ENCODE results near the gene PRRC2B. TPM values are rescaled to one million over a fixed set of nuclear protein-coding genes. Genes with fewer than 3 reads are reported as not detected.
"Not testable (repeated sequence)": the region's sequence is repeated elsewhere in the genome, so short reads cannot be mapped to it uniquely, and the experiment has no call there.

PRRC2B gene
- total RNA-seq, 4 donors from 2014 or later, result 102 to 168 (median 144) TPM

DNA sequence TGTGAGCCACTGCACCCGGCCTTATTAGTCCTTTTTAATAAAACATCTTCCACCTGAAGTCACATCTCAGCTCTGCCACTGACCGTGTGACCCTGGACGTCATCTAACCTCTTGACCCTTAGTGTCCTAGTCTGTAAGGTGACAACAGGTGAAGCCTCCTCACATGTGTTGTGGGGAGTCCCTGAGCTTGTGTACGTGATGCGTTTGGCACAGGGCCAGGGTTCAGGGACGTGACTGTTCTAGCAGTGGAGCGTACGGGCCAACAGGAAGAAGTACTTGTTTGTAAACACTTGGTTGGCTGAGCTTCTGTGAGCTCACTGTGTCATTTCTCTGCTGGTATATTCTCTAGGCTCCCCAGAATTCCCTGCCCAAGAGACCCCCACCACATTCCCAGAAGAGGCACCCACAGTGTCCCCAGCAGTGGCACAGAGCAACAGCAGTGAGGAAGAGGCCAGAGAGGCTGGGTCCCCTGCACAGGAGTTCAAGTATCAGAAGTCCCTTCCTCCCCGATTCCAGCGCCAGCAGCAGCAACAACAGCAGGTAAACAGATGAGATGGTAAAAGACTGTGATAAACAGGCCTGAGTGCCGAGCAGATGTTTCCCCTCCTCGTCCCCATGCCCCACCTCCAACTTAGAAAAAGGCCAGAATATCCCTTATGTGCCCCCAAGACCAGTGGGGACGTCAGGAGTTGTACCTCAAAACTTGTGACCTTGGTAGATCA, 73.5 kb downstream of the PRRC2B start:
- DNase-seq (ENCODE audit: low spot score in 2 of 2), result peak in 1 of 2 donors; percentile 85
- 76 to 80% methylated on average over 13 of the region's 13 CpGs for WGBS, 2 donors

DNA sequence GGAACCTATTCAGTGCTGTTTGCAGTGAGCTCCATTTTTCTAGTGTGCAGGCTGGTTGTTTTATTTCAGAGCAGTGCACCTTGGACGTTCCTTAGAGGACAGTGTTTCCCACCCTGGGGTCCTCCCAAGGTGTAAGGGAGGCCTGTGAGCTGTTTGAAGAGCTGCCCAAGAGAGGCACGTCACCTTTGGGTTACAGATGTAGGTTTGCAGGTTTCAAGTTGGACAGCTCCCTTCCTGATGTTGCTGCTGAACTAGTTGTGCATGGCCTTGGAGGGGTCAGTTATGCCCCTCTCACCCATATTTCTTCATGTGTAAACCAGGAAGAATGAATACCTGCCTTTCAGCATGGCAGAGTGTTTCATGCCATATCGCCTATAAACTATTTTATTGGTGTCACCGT, 74.1 kb downstream of the PRRC2B start:
- 85 to 94% methylated on average over 4 of the region's 4 CpGs for WGBS, 2 donors
- no peak overlapping the region for H3K4me3 ChIP-seq (ENCODE audit: low read depth, poor library complexity, severe bottlenecking)
- peak in 1 of 2 donors; percentile 20 for DNase-seq (ENCODE audit: low spot score in 2 of 2)
- TF ChIP-seq POLR2A (IDR thresholded peaks at IDR 0.05), result no peak
- intact Hi-C loops (cut with DNase I; ENCODE audit: low total_unique reads), result no loop called here

More for the DNA sequence above, 73.5 kb downstream of the PRRC2B start:
- TF ChIP-seq POLR2A (IDR thresholded peaks at IDR 0.05), result no peak
- no peak overlapping the region for H3K4me3 ChIP-seq (ENCODE audit: low read depth, poor library complexity, severe bottlenecking)
- intact Hi-C loops (cut with DNase I; ENCODE audit: low total_unique reads), result no loop called here

DNA sequence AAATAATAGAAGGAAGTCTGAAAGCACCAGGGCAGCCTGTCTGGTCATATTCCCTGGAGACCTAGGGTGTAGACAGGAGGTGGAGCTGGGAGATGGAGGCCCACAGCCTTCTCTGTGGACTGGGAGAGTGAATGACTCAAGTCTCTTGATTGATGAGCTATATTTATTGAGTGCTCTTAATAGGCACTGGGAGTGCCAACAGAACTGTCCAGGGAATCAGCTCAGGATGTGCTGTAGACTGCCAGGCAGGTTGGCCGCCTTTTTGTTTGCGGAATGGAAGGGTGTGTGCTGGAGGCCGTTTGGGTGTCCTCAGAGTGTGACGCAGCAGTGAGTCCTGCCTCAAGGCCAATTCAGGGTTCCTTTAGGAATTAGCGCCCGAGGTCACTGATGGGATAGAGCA, 75.5 kb downstream of the PRRC2B start:
- DNase-seq (ENCODE audit: low spot score in 2 of 2), result peak in 1 of 2 donors; percentile 59
- WGBS, 2 donors, result 84 to 95% methylated on average over 6 of the region's 6 CpGs
- TF ChIP-seq POLR2A (IDR thresholded peaks at IDR 0.05), result no peak
- TF ChIP-seq, protein P1, sequence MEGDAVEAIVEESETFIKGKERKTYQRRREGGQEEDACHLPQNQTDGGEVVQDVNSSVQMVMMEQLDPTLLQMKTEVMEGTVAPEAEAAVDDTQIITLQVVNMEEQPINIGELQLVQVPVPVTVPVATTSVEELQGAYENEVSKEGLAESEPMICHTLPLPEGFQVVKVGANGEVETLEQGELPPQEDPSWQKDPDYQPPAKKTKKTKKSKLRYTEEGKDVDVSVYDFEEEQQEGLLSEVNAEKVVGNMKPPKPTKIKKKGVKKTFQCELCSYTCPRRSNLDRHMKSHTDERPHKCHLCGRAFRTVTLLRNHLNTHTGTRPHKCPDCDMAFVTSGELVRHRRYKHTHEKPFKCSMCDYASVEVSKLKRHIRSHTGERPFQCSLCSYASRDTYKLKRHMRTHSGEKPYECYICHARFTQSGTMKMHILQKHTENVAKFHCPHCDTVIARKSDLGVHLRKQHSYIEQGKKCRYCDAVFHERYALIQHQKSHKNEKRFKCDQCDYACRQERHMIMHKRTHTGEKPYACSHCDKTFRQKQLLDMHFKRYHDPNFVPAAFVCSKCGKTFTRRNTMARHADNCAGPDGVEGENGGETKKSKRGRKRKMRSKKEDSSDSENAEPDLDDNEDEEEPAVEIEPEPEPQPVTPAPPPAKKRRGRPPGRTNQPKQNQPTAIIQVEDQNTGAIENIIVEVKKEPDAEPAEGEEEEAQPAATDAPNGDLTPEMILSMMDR (IDR thresholded peaks at IDR 0.05), result no peak
- H3K4me3 ChIP-seq (ENCODE audit: low read depth, poor library complexity, severe bottlenecking), result no peak overlapping the region
- intact Hi-C loops (cut with DNase I; ENCODE audit: low total_unique reads), result no loop called here

DNA sequence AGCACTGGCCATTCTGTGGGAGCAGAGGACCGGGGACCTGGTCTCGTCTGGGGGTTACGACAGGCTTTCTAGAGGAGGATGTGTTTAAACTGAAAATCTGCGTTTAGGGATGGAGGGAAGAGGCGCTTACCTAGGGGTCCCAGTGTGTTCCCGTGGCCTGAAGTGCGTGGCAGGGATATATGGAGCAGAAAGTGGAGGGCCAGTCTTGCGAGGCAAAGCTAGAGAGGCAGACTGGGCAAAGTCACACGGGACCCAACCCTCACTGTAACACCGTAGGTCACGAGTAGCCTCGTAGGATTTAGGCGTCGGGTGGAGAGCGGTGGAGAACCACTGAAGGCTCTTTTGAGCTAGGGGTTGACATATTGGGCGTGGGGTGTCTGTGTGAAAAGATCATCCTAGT, 76.1 kb downstream of the PRRC2B start:
- intact Hi-C loops (cut with DNase I; ENCODE audit: low total_unique reads), result no loop called here
- H3K4me3 ChIP-seq (ENCODE audit: low read depth, poor library complexity, severe bottlenecking), result no peak overlapping the region
- 94 to 96% methylated on average over 16 of the region's 16 CpGs for WGBS, 2 donors
- TF ChIP-seq, protein P1 (IDR thresholded peaks at IDR 0.05), result no peak
- no peak for TF ChIP-seq POLR2A (IDR thresholded peaks at IDR 0.05)
- DNase-seq (ENCODE audit: low spot score in 2 of 2), result peak in 1 of 2 donors; percentile 78

DNA sequence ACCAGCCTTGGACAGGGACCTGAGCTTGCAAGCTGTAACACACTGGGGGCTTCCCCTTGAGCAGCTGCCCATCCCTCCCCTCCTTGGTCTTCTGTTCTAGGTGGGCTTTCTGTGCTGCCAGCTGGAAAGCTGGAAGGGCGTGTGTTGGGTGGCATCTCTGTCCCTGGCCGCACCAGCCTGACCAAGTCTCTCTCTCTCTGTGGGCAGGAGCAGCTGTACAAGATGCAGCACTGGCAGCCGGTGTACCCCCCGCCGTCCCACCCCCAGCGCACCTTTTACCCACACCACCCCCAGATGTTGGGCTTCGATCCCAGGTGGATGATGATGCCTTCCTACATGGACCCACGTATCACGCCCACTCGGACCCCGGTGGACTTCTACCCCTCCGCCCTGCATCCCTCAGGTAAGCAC, 76.7 kb downstream of the PRRC2B start:
- TF ChIP-seq, protein P1 (IDR thresholded peaks at IDR 0.05), result no peak
- TF ChIP-seq POLR2A (IDR thresholded peaks at IDR 0.05), result no peak
- intact Hi-C loops (cut with DNase I; ENCODE audit: low total_unique reads), result no loop called here
- peak in 1 of 2 donors; percentile 75 for DNase-seq (ENCODE audit: low spot score in 2 of 2)
- H3K4me3 ChIP-seq (ENCODE audit: low read depth, poor library complexity, severe bottlenecking), result no peak overlapping the region
- 96 to 98% methylated on average over 12 of the region's 12 CpGs for WGBS, 2 donors

DNA sequence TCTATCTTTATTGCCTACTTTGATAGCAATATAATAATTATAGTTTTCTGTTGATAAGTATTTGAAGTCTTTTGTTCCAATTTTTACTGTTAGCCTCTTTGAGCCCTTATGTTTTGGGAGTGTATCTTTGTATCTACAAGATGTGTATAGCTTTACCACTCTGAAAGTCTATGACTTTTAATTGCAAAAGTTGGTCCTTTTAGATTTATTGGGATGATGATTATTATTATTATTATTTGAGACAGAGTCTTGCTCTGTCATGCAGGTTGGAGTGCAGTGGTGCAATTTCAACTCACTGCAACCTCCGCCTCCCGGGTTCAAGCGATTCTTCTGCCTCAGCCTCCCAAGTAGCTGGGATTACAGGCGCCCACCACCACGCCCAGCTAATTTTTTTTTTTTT, 78.2 kb downstream of the PRRC2B start:
- DNase-seq (ENCODE audit: low spot score in 2 of 2); H3K4me3 ChIP-seq (ENCODE audit: low read depth, poor library complexity, severe bottlenecking); intact Hi-C loops (cut with DNase I; ENCODE audit: low total_unique reads): not testable (repeated sequence)
- 97 to 99% methylated on average over 5 of the region's 5 CpGs for WGBS, 2 donors

DNA sequence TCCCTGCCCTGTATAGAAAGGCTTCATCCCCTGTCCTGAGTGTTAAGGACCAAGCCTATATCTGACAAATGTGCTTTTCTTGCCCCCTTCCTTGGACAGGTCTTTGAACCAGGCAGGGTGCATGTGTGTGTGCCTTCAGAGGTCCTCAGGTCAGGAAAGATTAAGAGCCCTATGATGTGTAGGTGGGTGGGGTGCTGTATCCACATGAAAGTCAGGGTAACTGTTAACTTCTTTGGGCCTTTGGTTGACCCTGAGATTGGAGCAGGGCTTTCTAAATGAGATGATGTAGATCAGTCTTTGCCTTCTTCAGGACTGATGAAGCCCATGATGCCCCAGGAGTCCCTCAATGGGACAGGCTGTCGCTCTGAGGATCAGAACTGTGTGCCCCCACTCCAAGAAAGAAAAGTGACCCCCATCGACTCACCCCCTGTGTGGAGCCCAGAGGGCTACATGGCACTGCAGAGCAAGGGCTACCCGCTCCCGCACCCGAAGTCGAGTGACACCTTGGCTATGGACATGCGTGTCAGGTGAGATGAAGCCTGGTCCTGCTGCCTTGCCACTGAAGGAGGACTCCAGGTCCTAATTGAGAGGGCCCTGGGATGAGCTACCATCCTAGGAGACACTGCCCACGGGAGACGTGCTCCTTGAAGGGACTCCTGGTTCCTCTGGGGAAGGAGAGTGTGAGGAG, 79.5 kb downstream of the PRRC2B start:
- peak in 1 of 2 donors; percentile 73 for DNase-seq (ENCODE audit: low spot score in 2 of 2)

More for the DNA sequence above, 79.5 kb downstream of the PRRC2B start:
- intact Hi-C loops (cut with DNase I; ENCODE audit: low total_unique reads), result no loop called here
- TF ChIP-seq, protein P1 (IDR thresholded peaks at IDR 0.05), result no peak
- TF ChIP-seq POLR2A (IDR thresholded peaks at IDR 0.05), result no peak
- 93% methylated on average over 9 of the region's 9 CpGs for WGBS, 2 donors
- no peak overlapping the region for H3K4me3 ChIP-seq (ENCODE audit: low read depth, poor library complexity, severe bottlenecking)

Data from lower leg skin (tissue), 4 donors.